Measurements from ENCODE around the gene HDGF. TPM values are rescaled to one million over a fixed set of nuclear protein-coding genes. Genes with fewer than 3 reads are reported as not detected.

HDGF gene
- total RNA-seq, 4 donors from 2014 or later = 86.5 to 126 (median 113) TPM

DNA sequence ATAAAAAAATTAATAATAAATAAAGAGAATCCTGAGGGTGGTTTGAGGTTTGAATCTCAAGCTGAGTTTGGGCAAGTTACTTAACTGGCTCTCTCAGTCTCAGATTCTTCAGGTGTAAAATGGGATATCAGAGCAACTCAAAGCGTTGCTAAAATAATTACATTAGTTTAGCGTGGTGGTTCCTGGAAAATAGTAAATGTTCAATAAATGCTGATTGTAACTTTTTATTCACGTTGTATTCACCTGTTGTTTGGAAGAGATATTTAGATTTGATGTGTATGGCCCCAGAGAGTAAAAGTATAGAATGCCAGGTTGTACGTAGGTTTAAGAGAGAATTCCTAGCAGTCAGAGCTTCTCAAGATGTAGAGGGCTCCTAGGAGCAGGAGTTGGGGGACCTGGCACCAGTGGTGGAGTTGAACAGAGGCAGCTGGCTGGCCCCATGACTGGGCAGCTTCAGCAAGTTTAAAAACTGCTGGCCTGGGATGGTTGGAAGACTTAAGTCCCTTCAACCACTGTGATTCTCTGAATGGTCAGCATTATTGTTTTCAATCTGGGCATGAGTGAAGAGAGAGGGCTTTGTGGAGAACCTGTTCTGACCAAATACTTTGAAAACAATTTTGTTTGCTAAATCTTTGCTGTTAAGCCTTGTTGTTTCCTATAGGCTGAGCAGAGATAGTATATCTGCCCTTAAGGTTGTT lies 38.3 kb upstream of the HDGF start:
- TF ChIP-seq CTCF (IDR thresholded peaks at IDR 0.05; ENCODE audit: low read depth) = no peak

- TF ChIP-seq CTCF (IDR thresholded peaks at IDR 0.05; ENCODE audit: low read depth) = no peak
These were observed 36.7 kb upstream of the HDGF start for GRCh38 chr1:156788136-156788535.

DNA sequence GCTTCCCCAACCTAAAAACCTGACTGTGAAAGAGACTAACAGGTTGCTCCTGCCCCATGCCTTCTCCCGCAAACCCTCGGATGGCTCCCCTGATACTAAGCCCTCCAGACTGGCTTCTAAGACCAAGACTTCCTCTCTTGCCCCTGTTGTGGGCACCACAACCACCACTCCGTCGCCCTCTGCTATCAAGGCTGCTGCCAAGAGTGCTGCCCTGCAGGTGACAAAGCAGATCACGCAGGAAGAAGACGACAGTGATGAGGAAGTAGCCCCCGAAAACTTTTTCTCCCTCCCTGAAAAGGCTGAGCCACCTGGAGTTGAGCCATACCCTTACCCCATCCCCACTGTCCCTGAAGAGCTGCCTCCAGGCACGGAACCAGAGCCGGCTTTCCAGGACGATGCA lies 35.2 kb upstream of the HDGF start:
- TF ChIP-seq CTCF (IDR thresholded peaks at IDR 0.05; ENCODE audit: low read depth) = no peak

GRCh38 chr1:156785458-156785857 lies 34.0 kb upstream of the HDGF start:
- no peak for TF ChIP-seq CTCF (IDR thresholded peaks at IDR 0.05; ENCODE audit: low read depth)

GRCh38 chr1:156781585-156782186 lies 30.2 kb upstream of the HDGF start:
- TF ChIP-seq CTCF (IDR thresholded peaks at IDR 0.05; ENCODE audit: low read depth) = no peak

GRCh38 chr1:156777573-156777972 lies 26.1 kb upstream of the HDGF start:
- TF ChIP-seq CTCF (IDR thresholded peaks at IDR 0.05; ENCODE audit: low read depth) = no peak

DNA sequence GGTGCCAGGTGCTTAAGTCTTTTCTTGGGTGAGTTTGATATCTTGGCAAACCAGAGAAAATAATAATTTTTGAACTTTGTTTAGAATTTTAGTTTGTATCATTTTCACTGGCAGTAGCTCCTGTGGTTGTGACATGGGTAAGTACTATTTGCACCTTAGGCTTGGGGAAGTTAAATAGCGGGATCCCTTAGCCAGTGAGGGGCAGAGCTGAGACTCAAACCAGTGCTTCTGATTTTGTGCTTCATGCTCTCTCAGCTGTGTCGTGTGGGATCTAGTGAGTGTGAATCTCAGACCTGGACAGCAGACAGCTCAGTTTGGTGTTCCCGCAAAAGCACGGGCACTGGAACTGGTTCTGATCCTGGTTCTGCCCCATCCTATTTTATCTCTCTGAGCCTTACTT lies 25.5 kb upstream of the HDGF start:
- TF ChIP-seq CTCF (IDR thresholded peaks at IDR 0.05; ENCODE audit: low read depth) = no peak
